ENCODE data around the gene GAS2L1. TPM values are rescaled to one million over a fixed set of nuclear protein-coding genes. Genes with fewer than 3 reads are reported as not detected.

Gene GAS2L1
- total RNA-seq (2021; ENCODE audit: unreplicated experiment), result 68.8 TPM
- 74.4 TPM for polyA plus RNA-seq (2012; ENCODE audit: insufficient read length)
- Bru-seq, nascent RNA, result percentile 56 among the genes with signal in this experiment
- percentile 64 among the genes with signal in this experiment for BruChase-seq, experiment 1, labeled RNA remaining after a 2-hour chase
- percentile 83 among the genes with signal in this experiment for BruChase-seq, experiment 2, labeled RNA remaining after a 6-hour chase
- long read RNA-seq, transcript GAS2L1-208 (6 exons, 2,925 nt), result major isoform, 49 of 177 reads
- long read RNA-seq, transcript GAS2L1-209 (5 exons, 3,382 nt), result minor isoform, 11 of 177 reads
- long read RNA-seq, partial matches to known transcripts, result 22 of 177 reads
- long read RNA-seq, other reads (novel, unspliced or antisense), result 93 of 177 reads

GRCh38 chr22:29306175-29306834 lies at the start of gene GAS2L1:
Gene GAS2L1, plus strand, starts transcription at chr22:29306650. Its CDS starts 1,456 bp downstream, at chr22:29308106.
- peak within 1 kb of the TSS; percentile 66 to 75 for H3K4me3 ChIP-seq (ENCODE audit: low read depth in 2 of 2, low read length in 2 of 2)
- intact Hi-C loops (cut with micrococcal nuclease; ENCODE audit: unreplicated experiment) (no loop called here), in situ Hi-C loops (cut with HindIII; ENCODE audit: low pct_unique_long_range_greater_than_20kb, low sequenced_read_pairs) (no loop called here)
- H3K27ac ChIP-seq (ENCODE audit: low read length), result peak within 1 kb of the TSS; percentile 88
- ChIA-PET CTCF (no interaction called here), POLR2A (interaction anchor here (0.6 to 0.7 kb wide), 2 partner anchors 57 to 318 kb away, joined by 3 to 16 read pairs; no protein-coding TSS in a partner anchor)
- no peak for DNase-seq (ENCODE audit: low read depth, low spot score)
- peak; percentile 70 for ATAC-seq
- TF ChIP-seq, protein P1, sequence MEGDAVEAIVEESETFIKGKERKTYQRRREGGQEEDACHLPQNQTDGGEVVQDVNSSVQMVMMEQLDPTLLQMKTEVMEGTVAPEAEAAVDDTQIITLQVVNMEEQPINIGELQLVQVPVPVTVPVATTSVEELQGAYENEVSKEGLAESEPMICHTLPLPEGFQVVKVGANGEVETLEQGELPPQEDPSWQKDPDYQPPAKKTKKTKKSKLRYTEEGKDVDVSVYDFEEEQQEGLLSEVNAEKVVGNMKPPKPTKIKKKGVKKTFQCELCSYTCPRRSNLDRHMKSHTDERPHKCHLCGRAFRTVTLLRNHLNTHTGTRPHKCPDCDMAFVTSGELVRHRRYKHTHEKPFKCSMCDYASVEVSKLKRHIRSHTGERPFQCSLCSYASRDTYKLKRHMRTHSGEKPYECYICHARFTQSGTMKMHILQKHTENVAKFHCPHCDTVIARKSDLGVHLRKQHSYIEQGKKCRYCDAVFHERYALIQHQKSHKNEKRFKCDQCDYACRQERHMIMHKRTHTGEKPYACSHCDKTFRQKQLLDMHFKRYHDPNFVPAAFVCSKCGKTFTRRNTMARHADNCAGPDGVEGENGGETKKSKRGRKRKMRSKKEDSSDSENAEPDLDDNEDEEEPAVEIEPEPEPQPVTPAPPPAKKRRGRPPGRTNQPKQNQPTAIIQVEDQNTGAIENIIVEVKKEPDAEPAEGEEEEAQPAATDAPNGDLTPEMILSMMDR (IDR thresholded peaks at IDR 0.05), result peak; percentile 13; the same call in 1 of the 2 replicates
- TF ChIP-seq SIN3A (IDR thresholded peaks at IDR 0.05; ENCODE audit: borderline replicate concordance, insufficient read depth, low read depth, low read length) (no peak), TCF7L2 (IDR thresholded peaks at IDR 0.05; ENCODE audit: low read depth, low read length) (peak; percentile 62), REST (IDR thresholded peaks at IDR 0.05; ENCODE audit: insufficient read depth in 1 of 2, low read depth in 2 of 2, low read length in 1 of 2) (no peak), POLR2AphosphoS5 (IDR thresholded peaks at IDR 0.05; ENCODE audit: low read depth, low read length) (no peak)
- no peaks in the 10 kb centered on the region for H3K27me3 ChIP-seq (ENCODE audit: control insufficient read depth, insufficient read depth, low read length)
- H3K4me1 ChIP-seq (ENCODE audit: control insufficient read depth, insufficient read depth, low read length), result peaks cover 31% of the 10 kb centered on the region
- no peaks in the 10 kb centered on the region; the same call in 1 of the 2 replicates for H3K36me3 ChIP-seq (ENCODE audit: control insufficient read depth, insufficient read depth, low read length)
- H3K9me3 ChIP-seq (ENCODE audit: control insufficient read depth, insufficient read depth, low read depth, low read length), result no peaks in the 10 kb centered on the region
- BruUV-seq (replicated peaks), result no TSS peak

DNA sequence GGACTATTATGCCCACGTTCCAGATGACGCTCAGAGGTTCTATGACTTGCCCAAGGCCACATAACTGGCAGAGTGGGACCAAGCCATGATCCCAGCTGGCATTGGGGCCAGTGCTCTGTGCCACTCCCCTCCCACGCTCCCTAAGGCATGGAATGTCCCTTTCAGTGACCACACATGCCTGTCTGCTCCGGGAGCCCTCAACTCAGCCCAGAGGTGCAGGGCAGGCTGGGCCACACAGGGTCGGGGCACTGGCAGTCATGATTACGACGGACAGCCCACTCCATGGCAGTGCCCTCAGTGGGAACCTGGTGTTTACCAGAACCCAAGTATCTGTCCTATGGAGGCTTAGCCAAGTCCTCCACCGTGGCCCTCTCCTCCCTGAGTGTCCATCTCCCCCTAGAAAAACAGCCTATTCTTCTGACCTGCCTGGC lies 48.7 kb upstream of the GAS2L1 start:
- no peak for ATAC-seq
- TF ChIP-seq SIN3A (IDR thresholded peaks at IDR 0.05; ENCODE audit: borderline replicate concordance, insufficient read depth, low read depth, low read length) (no peak), POLR2AphosphoS5 (IDR thresholded peaks at IDR 0.05; ENCODE audit: low read depth, low read length) (no peak), TCF7L2 (IDR thresholded peaks at IDR 0.05; ENCODE audit: low read depth, low read length) (no peak), REST (IDR thresholded peaks at IDR 0.05; ENCODE audit: insufficient read depth in 1 of 2, low read depth in 2 of 2, low read length in 1 of 2) (no peak)
- TF ChIP-seq, protein P1 (IDR thresholded peaks at IDR 0.05), result no peak
- Histone ChIP-seq H3K4me1 (ENCODE audit: control insufficient read depth, insufficient read depth, low read length) (no peaks in the 10 kb centered on the region), H3K9me3 (ENCODE audit: control insufficient read depth, insufficient read depth, low read depth, low read length) (no peaks in the 10 kb centered on the region), H3K27ac (ENCODE audit: low read length) (no peak overlapping the region), H3K4me3 (ENCODE audit: low read depth in 2 of 2, low read length in 2 of 2) (no peak overlapping the region), H3K36me3 (ENCODE audit: control insufficient read depth, insufficient read depth, low read length) (no peaks in the 10 kb centered on the region), H3K27me3 (ENCODE audit: control insufficient read depth, insufficient read depth, low read length) (no peaks in the 10 kb centered on the region)
- in situ Hi-C loops (cut with HindIII; ENCODE audit: low pct_unique_long_range_greater_than_20kb, low sequenced_read_pairs), result no loop called here
- ChIA-PET POLR2A (no interaction called here), CTCF (no interaction called here)
- BruUV-seq (replicated peaks), result no TSS peak
- intact Hi-C loops (cut with micrococcal nuclease; ENCODE audit: unreplicated experiment), result no loop called here
- DNase-seq (ENCODE audit: low read depth, low spot score), result no peak
